Measurements from ENCODE around the gene C1QTNF12.

The C1QTNF12 gene

GRCh38 chr1:1280782-1281481 is 34.4 kb upstream of the C1QTNF12 start:
- no peak overlapping the region for H3K4me3 ChIP-seq (replicated peaks in 1 of 2; ENCODE audit: low read depth in 2 of 2, low read length in 2 of 2)
- no peak for TF ChIP-seq CTCF (IDR thresholded peaks at IDR 0.05; ENCODE audit: low read depth, low read length)
- DNase-seq (ENCODE audit: low read depth in 2 of 2), result no peak

- H3K4me3 ChIP-seq (replicated peaks in 1 of 2; ENCODE audit: low read depth in 2 of 2, low read length in 2 of 2), result no peak overlapping the region
- TF ChIP-seq CTCF (IDR thresholded peaks at IDR 0.05; ENCODE audit: low read depth, low read length), result no peak
- DNase-seq (ENCODE audit: low read depth in 2 of 2), result no peak
Observed at GRCh38 chr1:1279028-1279427, 32.5 kb upstream of the C1QTNF12 start.

GRCh38 chr1:1278620-1279019 is 32.1 kb upstream of the C1QTNF12 start:
- DNase-seq (ENCODE audit: low read depth in 2 of 2), result no peak
- no peak for TF ChIP-seq CTCF (IDR thresholded peaks at IDR 0.05; ENCODE audit: low read depth, low read length)
- no peak overlapping the region for H3K4me3 ChIP-seq (replicated peaks in 1 of 2; ENCODE audit: low read depth in 2 of 2, low read length in 2 of 2)

- no peak for DNase-seq (ENCODE audit: low read depth in 2 of 2)
- H3K4me3 ChIP-seq (replicated peaks in 1 of 2; ENCODE audit: low read depth in 2 of 2, low read length in 2 of 2), result no peak overlapping the region
- TF ChIP-seq CTCF (IDR thresholded peaks at IDR 0.05; ENCODE audit: low read depth, low read length), result no peak
Observed at GRCh38 chr1:1275836-1276235, 29.3 kb upstream of the C1QTNF12 start.

- no peak for TF ChIP-seq CTCF (IDR thresholded peaks at IDR 0.05; ENCODE audit: low read depth, low read length)
- DNase-seq (ENCODE audit: low read depth in 2 of 2), result no peak
- H3K4me3 ChIP-seq (replicated peaks in 1 of 2; ENCODE audit: low read depth in 2 of 2, low read length in 2 of 2), result no peak overlapping the region
Observed at GRCh38 chr1:1274931-1275431, 28.5 kb upstream of the C1QTNF12 start.

GRCh38 chr1:1274299-1274930 is 27.9 kb upstream of the C1QTNF12 start:
- DNase-seq (ENCODE audit: low read depth in 2 of 2), result no peak
- peak overlapping the region; percentile 66 to 74 for H3K4me3 ChIP-seq (replicated peaks in 1 of 2; ENCODE audit: low read depth in 2 of 2, low read length in 2 of 2)
- TF ChIP-seq CTCF (IDR thresholded peaks at IDR 0.05; ENCODE audit: low read depth, low read length), result no peak

Measured in cardiac fibroblast (primary cell).